KG1 (cell line): ENCODE results near the gene GRM3.

Experiments
- DNase-seq: peaks from one replicate; lab custom pipeline; 2025; lab: John Stamatoyannopoulos, UW

Gene GRM3

DNA sequence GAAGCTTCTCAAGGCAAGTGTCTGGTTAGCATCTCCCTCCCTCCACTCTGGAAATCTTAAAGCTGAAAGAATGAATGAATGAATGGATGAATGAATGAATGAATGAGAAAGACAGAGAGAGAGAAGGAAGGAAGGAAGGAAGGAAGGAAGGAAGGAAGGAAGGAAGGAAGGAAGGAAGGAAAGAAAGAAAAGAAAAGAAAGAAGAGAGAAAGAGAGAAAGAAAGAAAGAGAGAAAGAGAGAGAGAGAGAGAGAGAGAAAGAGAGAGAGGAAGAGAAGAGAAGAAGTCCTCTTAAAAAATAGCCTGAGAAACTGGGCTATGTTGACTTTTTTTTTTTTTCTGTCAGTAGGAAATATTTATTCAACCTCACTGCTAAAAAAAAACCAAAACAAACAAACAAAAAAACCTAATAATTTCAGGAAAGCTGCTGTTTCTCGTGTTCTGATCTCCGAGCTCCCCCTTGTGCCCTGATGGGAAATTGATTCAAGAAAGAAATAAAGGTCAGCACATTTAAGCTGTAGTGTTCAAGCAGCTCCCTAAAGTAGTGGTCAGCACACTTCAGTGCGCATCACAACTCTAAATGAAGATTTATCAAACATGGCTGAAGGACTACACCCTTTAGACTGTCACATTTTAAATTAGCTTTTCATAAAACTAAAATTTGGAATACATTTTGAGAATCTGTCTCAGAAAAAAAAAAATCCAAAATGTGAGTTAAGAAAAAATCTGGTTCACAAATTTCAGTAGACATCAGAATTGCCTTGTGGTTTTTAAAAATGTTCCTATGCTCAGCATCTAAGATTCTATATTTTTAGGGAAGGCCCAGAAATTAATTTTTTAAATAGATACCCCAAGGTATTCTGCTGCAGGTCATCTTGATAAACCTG lies 261.5 kb downstream of the GRM3 start:
- no peak for DNase-seq

DNA sequence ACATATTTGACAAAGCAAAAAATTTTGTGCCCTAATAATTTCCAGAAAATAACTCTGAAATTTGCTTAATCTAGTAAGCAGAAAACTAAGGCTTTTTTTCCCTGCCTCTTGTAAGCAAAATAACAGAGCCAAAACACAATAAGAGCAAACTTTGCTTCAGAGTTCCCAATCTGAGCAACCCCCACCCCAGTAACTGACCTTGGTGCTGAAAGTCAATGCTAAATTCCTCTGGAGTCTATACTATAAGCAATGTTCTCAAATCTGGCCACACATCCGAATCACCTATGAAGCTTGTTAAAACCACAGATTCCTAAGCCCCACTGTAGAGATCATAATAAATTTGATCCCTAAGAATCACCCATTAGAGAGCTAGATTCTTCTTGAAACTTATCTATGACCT lies 265.2 kb downstream of the GRM3 start:
- no peak for DNase-seq

GRCh38 chr7:86911659-86912058 lies 267.9 kb downstream of the GRM3 start:
- DNase-seq, result no peak

DNA sequence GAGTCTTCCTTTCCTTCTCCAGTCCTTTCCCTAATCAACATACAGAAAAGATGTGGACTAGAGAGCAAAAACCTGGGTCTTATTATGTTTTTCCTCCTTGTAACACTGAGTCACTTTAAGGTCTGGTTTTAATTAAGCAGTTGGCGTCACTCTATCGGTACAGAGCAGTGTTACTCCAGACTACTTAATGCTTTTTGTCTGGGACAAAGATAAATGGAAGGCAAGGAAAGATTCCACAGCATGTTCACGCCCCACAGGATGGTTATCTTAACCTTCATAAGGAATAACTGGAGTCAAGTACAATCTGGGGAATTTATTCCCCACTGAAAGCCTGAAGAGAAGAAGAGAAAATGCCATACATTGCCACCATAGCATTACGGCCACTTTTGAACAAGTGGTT lies 270.0 kb downstream of the GRM3 start:
- DNase-seq, result no peak
